HG02763 (cell line): ENCODE results near the gene LIMK1.
"Not testable (repeated sequence)": the region's sequence is repeated elsewhere in the genome, so short reads cannot be mapped to it uniquely, and the experiment has no call there.

ENCODE experiments used
- ATAC-seq: cut with Tn5 transposase; IDR thresholded peaks from one replicate; pipeline ENCODE4 v1.9.1; 2021; ENCODE audit warnings: mild to moderate bottlenecking, moderate library complexity; ENCODE audit not compliant: unreplicated experiment

Gene LIMK1

DNA sequence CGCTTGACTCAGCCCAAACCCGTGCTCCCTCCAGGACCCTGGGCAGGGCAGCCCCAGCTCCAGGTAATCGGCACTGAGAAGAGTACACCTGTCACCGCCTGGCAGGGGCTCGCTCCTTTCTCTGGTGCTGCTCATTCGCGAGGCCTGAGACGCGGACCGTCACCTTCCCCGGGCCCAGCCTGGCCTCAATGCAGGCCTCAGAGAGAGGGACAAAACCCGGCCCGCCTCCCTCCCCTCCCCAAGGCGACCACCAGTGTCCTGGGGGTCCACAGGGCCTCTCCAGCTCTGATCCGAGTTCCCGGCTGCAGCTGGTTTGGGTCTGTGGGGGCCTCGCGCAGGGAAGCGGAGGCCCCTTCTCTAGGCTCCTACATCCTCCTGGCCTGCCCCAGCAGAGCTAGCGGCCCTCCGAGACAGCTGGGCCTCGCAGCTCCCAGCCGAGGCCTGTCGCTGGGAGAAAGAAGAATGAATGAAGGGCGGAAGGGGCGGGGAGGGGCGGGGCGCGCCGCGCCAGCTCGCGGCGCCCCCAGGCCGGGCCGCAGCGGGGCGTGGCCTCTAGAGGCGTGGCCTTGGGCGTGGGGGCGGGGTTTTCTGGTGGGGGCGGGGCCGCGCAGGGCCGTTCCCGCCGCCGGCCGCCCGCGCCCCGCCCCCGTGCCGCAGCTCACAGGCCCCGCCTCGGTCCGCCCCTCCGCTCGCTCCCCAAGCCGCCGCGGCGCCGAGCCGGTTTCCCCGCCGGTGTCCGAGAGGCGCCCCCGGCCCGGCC lies at the start of gene LIMK1:
Gene LIMK1 (plus strand): TSS at position 688 of the 760 bp plus-strand sequence. CDS start 187 bp downstream, outside the sequence.
- peak; percentile 69 for ATAC-seq

GRCh38 chr7:74037609-74038008 lies 46.0 kb upstream of the LIMK1 start:
- ATAC-seq: no peak

DNA sequence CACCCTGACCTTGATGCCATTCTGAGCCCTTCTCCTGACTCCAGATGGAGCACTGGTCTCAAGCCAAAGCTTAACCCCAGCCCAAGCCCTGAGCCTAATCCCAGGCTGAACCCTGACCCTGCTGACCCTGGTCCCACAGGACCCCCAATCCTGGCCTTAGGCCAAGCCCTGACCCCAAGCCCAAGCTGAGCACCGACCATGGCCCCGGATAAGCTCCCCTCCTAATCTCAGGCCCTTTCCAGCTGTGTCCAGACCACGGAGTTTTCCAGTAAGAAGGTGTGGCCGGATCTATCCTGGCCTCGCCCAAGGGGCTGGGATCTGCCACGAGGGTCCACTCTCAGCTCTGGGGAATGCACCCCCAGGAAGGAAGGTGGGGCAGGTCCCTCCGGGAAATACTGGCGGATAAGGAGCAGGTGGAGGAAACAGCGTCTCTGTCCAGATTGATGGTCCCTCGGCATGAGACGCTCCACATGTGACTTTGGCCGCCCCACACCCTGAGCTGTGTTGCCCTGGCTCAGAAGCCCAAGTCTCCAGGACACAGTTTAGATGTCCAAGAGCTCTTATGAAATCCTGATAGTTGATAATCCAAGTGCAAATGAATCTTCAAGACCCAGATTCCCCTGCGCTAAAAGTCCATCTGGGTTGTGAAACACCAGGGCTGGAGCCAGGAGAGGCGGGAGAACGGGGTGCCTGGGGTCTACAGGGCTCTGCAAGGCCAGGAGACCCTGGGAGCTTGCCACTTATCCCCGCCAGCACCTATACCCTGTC lies 45.2 kb upstream of the LIMK1 start:
- ATAC-seq: no peak

DNA sequence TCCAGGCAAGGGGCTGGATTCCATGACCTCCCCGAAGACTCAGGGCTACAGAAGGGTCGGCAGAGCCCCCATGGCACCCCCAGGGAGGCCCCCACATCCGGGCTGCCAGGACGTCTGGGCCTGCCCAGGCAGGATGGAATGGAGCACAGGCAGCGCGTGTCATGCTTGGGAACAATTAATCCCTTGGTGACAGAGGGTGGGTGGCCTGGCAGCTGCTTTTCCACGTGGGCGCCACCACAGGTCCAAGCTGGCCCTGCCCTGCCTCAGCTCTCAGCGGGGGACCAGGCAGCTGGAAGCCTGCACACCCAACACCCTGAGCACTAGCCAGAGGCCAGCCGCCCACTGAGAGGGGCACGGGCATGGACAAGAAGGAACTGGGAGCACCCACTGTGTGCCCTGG lies 44.3 kb upstream of the LIMK1 start:
- ATAC-seq: no peak

DNA sequence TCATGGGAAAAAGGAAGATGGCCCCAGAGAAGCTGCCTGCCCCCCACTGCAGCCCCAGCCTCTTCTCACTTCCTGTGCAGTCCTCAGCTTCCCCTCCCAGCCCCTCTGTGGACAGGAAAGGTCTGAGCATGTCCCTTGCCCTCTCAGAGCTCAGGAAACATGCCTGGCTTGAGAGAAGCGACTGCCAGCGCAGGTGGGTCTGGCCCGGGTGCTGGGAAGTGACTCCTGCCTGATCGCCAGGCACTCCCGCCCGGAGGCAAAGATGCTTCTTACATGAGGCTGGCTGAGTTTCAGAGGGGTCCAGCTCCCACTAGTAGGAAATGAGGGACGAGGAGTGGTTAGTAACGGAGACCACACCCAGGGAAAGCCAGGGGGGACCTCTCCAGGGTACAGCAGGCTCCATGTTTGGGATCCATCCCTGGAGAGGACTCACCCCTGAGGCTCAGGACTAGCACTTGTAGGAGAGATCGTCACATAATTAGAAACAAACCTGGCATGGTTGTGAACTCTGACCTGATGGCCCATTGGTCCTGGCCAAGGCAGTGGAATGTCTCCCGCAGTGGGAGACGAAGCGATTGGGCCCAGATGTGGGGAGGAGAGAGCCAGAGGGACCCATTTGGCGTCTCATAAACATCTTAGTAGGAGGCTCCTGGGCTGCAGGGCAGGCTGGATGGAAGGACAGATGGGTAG lies 43.4 kb upstream of the LIMK1 start:
- ATAC-seq: no peak

DNA sequence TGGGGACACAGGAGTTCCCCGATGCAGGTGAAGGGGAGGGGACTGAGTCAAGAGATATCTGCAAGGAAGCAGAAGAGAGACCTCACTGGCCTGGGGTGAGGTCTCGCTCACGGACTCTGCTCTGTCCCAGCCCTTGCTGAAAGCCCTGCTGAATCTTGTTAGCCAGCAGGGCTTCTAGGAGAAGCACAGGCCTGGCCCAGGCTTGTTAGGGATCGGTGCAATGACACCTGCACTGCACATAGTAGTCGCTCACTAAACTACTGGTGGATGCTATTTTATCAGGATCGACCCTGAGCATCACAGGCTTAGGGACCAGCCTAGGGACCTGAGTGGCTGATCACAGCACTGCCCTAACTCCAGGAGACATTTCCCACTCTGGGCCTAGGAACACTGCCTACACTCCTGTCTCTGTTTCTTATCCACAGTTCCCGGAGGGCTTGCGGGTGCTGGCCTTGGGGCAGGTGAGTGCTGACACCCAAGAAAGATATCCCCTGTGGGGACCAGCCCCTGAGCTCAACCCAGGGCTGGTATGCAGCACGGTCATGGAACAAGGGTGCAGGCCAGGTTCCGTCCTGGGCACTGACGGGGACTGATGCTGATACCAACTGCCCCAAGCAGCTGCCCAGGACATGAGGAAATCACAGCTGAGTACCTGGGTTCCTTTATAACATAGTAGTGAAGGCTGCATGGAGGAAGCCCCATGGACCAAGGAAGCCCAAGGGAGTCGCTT lies 42.6 kb upstream of the LIMK1 start:
- no peak for ATAC-seq

GRCh38 chr7:74042746-74043522 lies 40.7 kb upstream of the LIMK1 start:
- no peak for ATAC-seq

DNA sequence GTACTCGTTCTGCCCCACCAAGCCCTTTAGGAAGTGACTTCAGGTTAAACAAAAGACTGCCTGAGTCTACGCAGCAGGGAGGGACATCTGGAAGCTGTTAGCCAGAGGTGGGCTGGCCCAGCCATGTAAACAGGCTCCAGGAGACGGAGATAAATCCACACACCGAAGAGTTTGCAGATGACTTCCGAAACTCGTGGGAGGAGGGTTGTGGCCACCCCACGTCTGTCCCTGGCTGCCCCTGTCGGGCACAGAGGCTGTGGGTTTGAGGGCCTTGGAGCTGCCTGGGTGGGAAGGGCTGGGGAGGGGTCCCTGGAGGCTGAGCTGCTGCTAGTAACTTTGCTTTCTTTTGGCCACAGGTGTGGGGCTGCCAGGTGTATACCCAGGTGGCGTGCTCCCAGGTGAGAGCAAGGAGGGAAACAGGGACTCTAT lies 40.1 kb upstream of the LIMK1 start:
- no peak for ATAC-seq

GRCh38 chr7:74044366-74045350 lies 38.9 kb upstream of the LIMK1 start:
- ATAC-seq: no peak

GRCh38 chr7:74046581-74046980 lies 37.0 kb upstream of the LIMK1 start:
- ATAC-seq: not testable (repeated sequence)

DNA sequence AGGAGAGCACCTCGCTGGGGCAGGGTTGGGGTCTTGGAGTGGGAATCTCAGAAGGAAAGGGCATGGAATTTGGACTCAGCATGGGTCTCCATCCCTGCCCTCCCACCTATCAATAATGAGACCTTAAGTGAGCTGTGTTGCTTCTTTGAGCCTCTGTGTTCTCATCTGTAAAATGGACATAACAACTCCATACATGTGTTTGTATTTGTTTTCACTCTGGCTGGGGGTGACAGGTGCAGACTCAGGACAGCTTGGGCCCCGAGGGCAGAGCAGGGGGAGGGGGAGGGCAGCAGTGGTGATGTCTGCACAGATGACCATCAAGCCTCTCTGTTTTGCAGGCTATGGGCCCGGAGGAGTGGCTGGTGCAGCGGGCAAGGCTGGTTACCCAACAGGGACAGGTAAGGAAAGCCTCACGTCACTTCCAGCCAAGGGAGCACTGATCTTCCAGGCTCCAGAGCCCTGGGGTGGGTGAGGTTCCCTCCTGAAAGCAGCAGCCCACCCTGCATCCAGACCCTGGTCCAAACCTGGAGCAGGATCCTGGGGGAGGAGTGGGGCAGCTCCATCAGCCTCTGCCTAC lies 35.7 kb upstream of the LIMK1 start:
- ATAC-seq: no peak

GRCh38 chr7:74048999-74049599 lies 34.5 kb upstream of the LIMK1 start:
- ATAC-seq: no peak

GRCh38 chr7:74049997-74050798 lies 33.4 kb upstream of the LIMK1 start:
- ATAC-seq: no peak

DNA sequence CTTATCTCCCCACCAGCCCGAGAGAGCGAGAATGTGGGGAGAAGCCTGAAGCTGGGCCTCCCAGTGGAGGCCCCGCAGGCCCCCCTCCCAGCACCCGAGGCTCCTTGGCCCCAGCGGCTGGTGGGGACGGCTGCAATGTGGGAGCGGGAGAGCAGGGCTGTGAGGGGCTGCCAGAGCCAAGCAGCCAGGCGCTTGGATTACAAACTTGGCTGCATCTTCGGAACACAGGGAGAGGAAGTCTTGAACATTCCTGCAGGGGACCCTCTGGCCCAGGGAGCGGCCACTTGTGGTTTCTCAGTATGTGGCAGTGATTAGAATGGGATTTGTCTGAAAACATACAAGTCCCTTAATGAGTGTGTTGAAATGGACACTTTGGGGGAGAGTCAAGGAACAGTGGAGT lies 32.4 kb upstream of the LIMK1 start:
- no peak for ATAC-seq

DNA sequence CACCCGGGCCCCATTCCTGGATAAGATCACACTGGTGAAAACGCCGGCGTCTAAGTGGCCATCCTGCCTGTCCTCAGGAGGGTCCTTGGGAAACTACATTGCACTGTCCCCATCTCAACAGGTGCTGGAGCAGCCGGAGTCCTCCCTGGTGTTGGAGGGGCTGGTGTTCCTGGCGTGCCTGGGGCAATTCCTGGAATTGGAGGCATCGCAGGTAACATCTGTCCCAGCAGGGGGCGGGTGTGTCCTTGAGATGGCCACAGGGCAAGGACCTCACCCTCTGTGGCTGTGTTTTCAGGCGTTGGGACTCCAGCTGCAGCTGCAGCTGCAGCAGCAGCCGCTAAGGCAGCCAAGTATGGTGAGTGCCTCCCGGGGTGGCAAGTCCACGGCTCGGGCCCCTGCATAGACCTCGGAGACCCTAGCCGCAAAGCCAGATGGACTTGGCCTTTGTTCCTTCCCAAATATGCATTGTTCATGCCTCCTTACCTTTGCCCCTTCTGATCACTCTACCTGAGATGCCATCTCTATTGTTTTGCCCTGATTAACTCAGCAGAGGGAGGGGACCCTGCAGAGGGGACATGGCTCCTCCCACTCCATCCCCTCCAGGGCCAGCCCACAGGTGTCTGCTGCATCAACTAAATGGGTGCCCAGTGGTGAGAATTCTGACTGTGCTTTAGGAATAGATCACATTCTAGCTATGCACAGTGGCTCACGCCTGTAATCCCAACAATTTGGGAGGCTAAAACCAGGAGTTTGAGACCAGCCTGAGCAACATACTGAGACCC lies 31.8 kb upstream of the LIMK1 start:
- ATAC-seq: no peak

- no peak for ATAC-seq
These were observed 31.0 kb upstream of the LIMK1 start for GRCh38 chr7:74052628-74053027.
